ENCODE measurements around the gene SPOCK2. TPM values are rescaled to one million over a fixed set of nuclear protein-coding genes. Genes with fewer than 3 reads are reported as not detected.

SPOCK2 gene
- total RNA-seq, 4 donors from 2014 or later, result 2.6 to 8.1 (median 5.0) TPM

DNA sequence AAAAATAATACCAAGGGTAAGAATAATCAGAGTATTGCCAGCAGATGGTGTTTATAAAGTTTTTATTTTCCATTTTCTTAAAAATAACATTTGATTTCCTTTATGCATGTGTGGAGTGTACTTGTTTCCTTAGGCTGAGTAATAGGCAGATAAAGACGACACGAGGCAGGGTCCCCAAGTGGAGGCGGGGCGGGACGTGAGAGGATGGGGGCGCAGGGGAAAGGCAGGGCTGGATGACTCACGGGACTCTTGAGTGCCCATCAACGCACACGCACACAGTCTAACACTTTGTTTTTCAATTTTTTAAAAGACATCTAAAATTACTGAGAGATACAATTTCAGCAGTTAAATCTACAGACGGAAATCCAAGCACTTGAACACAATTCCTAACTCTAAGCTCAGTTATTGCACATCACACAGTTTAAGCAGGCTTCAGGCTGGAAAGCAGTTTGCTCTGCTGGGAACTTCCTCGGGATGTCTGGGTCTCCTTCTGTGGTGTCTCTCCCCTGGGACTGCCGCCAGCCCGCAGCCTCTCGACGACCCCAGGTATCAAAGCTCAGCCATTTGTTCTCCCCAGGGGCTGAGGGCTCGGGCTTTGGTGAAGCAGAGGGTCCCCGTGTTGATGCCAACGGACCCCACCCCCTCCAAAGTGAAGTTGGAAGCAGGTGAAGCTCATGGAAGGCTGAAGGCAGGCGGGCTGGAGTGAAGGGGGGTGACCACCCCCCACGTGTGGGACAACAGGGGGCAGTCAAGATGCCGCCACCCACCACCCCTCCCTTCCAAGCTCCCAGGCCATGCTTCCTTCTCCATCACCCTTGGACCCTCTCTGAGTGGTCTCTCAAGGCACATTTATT, 29.1 kb downstream of the SPOCK2 start:
- Histone ChIP-seq H3K4me1 (peaks cover 0 to 16% (median 11%) of the 10 kb centered on the region in 3 donors), H3K27ac (no peak overlapping the region), H3K4me3 (no peak overlapping the region), H3K36me3 (no peaks in the 10 kb centered on the region), H3K27me3 (peaks cover 0 to 16% (median 0%) of the 10 kb centered on the region in 4 donors), H3K9me3 (no peaks in the 10 kb centered on the region)
- WGBS, 2 donors, result 57 to 60% methylated on average over 13 to 15 of the region's 21 CpGs
- no peak for DNase-seq
- TF ChIP-seq POLR2A (IDR thresholded peaks at IDR 0.05), result no peak
- TF ChIP-seq, protein P1, sequence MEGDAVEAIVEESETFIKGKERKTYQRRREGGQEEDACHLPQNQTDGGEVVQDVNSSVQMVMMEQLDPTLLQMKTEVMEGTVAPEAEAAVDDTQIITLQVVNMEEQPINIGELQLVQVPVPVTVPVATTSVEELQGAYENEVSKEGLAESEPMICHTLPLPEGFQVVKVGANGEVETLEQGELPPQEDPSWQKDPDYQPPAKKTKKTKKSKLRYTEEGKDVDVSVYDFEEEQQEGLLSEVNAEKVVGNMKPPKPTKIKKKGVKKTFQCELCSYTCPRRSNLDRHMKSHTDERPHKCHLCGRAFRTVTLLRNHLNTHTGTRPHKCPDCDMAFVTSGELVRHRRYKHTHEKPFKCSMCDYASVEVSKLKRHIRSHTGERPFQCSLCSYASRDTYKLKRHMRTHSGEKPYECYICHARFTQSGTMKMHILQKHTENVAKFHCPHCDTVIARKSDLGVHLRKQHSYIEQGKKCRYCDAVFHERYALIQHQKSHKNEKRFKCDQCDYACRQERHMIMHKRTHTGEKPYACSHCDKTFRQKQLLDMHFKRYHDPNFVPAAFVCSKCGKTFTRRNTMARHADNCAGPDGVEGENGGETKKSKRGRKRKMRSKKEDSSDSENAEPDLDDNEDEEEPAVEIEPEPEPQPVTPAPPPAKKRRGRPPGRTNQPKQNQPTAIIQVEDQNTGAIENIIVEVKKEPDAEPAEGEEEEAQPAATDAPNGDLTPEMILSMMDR (IDR thresholded peaks at IDR 0.05), result no peak
- intact Hi-C loops (cut with DNase I), result no loop called here

DNA sequence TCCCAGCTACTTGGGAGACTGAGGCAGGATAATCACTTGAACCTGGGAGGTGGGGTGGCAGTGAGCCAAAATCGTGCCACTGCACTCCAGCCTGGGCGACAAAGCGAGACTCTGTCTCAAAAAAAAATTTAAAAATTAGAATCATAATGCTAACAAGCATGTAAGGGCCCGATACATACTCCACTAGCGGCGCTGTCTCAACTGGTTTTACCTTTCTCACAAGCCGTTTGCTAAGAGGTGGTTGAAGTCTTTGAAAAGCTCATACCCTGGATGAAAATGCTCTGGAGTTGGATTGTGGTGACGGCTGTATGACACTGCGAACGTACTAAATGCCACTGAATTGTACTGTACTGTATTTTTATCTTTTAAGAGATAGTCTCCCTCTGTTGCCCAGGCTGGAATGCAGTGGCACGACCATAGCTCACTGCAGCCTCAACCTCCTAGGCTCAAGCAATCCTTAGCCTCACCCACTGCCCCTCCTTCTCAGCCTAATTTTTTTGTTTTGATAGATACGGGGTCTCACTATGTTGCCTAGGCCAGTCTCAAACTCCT, 29.9 kb downstream of the SPOCK2 start:
- H3K9me3 ChIP-seq, result no peaks in the 10 kb centered on the region
- H3K27ac ChIP-seq, result no peak overlapping the region
- H3K27me3 ChIP-seq, result peaks cover 0 to 16% (median 0%) of the 10 kb centered on the region in 4 donors
- no peak for DNase-seq
- peaks cover 0 to 16% (median 11%) of the 10 kb centered on the region in 3 donors for H3K4me1 ChIP-seq
- H3K36me3 ChIP-seq, result no peaks in the 10 kb centered on the region
- WGBS, 2 donors, result 79 to 85% methylated on average over 12 of the region's 12 CpGs
- no peak for TF ChIP-seq POLR2A (IDR thresholded peaks at IDR 0.05)
- TF ChIP-seq, protein P1 (IDR thresholded peaks at IDR 0.05), result no peak
- no peak overlapping the region for H3K4me3 ChIP-seq
- intact Hi-C loops (cut with DNase I), result no loop called here

DNA sequence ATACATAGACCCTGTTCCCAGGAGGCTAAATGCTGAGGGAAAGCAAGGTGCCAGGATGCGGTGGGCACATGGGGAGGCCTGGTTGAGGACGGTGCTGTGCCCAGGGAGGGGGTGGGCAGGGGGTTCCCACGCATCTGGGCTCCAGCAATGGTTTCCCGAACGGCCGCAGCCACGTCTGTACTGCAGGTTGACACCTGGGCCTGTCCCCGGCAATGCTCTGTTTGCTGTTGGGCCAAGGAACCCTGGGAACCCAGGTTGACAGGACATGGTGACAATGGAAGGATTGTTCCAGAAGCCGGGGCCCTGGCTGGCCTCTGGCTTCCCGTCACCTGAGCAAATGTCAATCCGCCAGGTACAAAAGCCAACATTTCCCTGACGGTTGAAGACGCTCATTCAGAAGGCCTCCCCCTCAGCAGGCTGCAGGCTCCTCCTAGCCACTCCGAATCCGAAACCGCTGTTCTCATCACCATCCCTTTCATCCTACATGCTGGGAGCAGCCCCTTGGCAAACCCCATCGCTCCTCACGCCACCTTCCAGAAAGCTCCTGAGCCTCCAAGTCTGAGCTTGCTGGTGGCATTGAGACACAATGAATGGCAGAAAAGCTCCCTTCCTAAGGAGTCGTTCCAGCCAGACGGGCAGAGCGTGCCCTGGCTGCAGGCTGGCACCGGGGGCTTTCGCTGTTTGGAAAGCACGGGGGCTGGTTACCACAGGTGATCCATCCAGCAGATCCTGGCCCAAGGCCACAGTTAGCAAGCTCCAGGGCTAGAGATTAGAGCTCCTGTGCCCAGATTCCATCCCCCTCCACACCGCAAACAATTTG, 31.2 kb downstream of the SPOCK2 start:
- Histone ChIP-seq H3K4me3 (no peak overlapping the region), H3K9me3 (no peaks in the 10 kb centered on the region), H3K27me3 (peaks cover 0 to 16% (median 0%) of the 10 kb centered on the region in 4 donors), H3K36me3 (no peaks in the 10 kb centered on the region), H3K4me1 (peaks cover 0 to 16% (median 11%) of the 10 kb centered on the region in 3 donors), H3K27ac (peak overlapping the region in 1 of 4 donors; percentile 14)
- DNase-seq, result no peak
- intact Hi-C loops (cut with DNase I), result no loop called here
- TF ChIP-seq, protein P1 (IDR thresholded peaks at IDR 0.05), result no peak
- no peak for TF ChIP-seq POLR2A (IDR thresholded peaks at IDR 0.05)
- WGBS, 2 donors, result 49 to 69% methylated on average over 13 to 14 of the region's 25 CpGs

DNA sequence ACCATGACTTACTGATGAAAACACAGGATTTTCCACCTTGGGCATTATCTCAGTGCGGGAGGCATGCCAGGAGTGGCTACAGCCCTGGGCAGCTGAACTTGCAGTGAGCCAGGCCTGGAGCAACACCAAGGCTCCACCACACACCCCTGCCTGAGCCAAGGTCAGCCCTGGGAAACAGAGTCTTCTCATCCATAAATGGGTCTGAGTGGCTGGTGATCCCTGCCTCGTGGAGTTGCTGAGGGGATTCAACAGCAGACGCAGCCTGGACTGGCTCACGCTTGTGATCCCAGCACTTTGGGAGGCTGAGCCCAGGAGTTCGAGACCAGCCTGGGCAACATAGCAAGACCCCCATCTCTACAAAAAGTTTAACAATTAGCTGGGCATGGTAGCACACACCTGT, 32.2 kb downstream of the SPOCK2 start:
- no peak for DNase-seq
- Histone ChIP-seq H3K4me1 (peaks cover 0 to 16% (median 11%) of the 10 kb centered on the region in 3 donors), H3K36me3 (no peaks in the 10 kb centered on the region), H3K4me3 (no peak overlapping the region), H3K9me3 (no peaks in the 10 kb centered on the region), H3K27ac (no peak overlapping the region), H3K27me3 (peaks cover 0 to 16% (median 0%) of the 10 kb centered on the region in 4 donors)
- 79% methylated on average over 3 of the region's 5 CpGs; no CpG with 5 or more reads in 1 of the 2 donors for WGBS, 2 donors
- no peak for TF ChIP-seq POLR2A (IDR thresholded peaks at IDR 0.05)
- TF ChIP-seq, protein P1 (IDR thresholded peaks at IDR 0.05), result no peak
- intact Hi-C loops (cut with DNase I), result no loop called here
